ENCODE data around the gene CLEC9A.

DNA sequence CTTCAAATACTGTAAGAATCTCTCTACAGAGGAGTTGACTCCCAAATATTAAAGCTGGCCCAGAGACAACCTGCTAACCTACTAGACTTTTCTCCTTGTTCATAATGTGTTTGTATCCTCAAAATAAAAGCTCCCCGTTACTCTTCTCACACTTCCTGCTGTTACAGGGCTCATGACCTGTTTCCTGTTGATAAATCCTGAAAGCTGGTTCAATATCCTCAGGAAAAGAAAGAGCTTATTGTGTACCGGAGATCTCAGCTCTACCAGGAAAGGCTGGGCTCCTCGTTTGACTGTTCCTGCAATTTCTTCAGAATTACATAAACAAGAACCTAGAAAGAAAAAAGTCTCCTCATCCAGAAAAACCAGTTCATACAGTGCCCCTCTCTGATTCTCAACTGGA, 37.5 kb downstream of the CLEC9A start:
- TF ChIP-seq, protein P1, sequence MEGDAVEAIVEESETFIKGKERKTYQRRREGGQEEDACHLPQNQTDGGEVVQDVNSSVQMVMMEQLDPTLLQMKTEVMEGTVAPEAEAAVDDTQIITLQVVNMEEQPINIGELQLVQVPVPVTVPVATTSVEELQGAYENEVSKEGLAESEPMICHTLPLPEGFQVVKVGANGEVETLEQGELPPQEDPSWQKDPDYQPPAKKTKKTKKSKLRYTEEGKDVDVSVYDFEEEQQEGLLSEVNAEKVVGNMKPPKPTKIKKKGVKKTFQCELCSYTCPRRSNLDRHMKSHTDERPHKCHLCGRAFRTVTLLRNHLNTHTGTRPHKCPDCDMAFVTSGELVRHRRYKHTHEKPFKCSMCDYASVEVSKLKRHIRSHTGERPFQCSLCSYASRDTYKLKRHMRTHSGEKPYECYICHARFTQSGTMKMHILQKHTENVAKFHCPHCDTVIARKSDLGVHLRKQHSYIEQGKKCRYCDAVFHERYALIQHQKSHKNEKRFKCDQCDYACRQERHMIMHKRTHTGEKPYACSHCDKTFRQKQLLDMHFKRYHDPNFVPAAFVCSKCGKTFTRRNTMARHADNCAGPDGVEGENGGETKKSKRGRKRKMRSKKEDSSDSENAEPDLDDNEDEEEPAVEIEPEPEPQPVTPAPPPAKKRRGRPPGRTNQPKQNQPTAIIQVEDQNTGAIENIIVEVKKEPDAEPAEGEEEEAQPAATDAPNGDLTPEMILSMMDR (IDR thresholded peaks at IDR 0.05) = no peak
- peak in 1 of 3 donors; percentile 20 for TF ChIP-seq POLR2AphosphoS5 (IDR thresholded peaks at IDR 0.05)
- no peak for TF ChIP-seq EP300 (IDR thresholded peaks at IDR 0.05)
- TF ChIP-seq POLR2A (IDR thresholded peaks at IDR 0.05) = no peak
